ENCODE measurements around the gene GALNT15.

- TF ChIP-seq CTCF (IDR thresholded peaks at IDR 0.05) (no peak), POLR2A (IDR thresholded peaks at IDR 0.05) (no peak)
Observed at GRCh38 chr3:16200411-16200810, 25.9 kb downstream of the GALNT15 start.
